Measurements from ENCODE around the gene POLR2I.
"Not testable (repeated sequence)": the region's sequence is repeated elsewhere in the genome, so short reads cannot be mapped to it uniquely, and the experiment has no call there.

POLR2I gene

GRCh38 chr19:36068810-36069499, 45.7 kb downstream of the POLR2I start:
- not testable (repeated sequence) for H3K9me3 Mint-ChIP-seq; H3K27me3 Mint-ChIP-seq; H3K27ac Mint-ChIP-seq; DNase-seq; H3K4me1 Mint-ChIP-seq (ENCODE audit: low read depth); H3K4me3 Mint-ChIP-seq
- H3K36me3 Mint-ChIP-seq (ENCODE audit: low read depth), result peaks cover 81% of the 10 kb centered on the region

- no peaks in the 10 kb centered on the region for H3K4me1 Mint-ChIP-seq (ENCODE audit: low read depth)
- no peak overlapping the region for H3K4me3 Mint-ChIP-seq
- DNase-seq, result no peak
- no peak overlapping the region for H3K27ac Mint-ChIP-seq
- H3K36me3 Mint-ChIP-seq (ENCODE audit: low read depth), result peaks cover 78% of the 10 kb centered on the region
- no peaks in the 10 kb centered on the region for H3K9me3 Mint-ChIP-seq
- no peaks in the 10 kb centered on the region for H3K27me3 Mint-ChIP-seq
Measured at GRCh38 chr19:36067681-36068080, 47.0 kb downstream of the POLR2I start.

GRCh38 chr19:36064826-36065225, 49.8 kb downstream of the POLR2I start:
- no peak overlapping the region for H3K27ac Mint-ChIP-seq
- H3K4me1 Mint-ChIP-seq (ENCODE audit: low read depth), result no peaks in the 10 kb centered on the region
- no peaks in the 10 kb centered on the region for H3K27me3 Mint-ChIP-seq
- H3K36me3 Mint-ChIP-seq (ENCODE audit: low read depth), result peaks cover 78% of the 10 kb centered on the region
- no peak for DNase-seq
- no peaks in the 10 kb centered on the region for H3K9me3 Mint-ChIP-seq
- H3K4me3 Mint-ChIP-seq, result no peak overlapping the region

All from activated T-cell treated with anti-CD3 and anti-CD28 coated beads, Interleukin-2, amount 50 U/mL, for 24 hours (primary cell).